ENCODE results near the gene C3. TPM values are rescaled to one million over a fixed set of nuclear protein-coding genes. Genes with fewer than 3 reads are reported as not detected.
A peak's percentile ranks its signal among the peaks of the same experiment; 100 is the strongest.

The C3 gene
- total and polyA plus RNA-seq, 5 donors: 136 to 537 (median 273) TPM

- ATAC-seq (no peak), DNase-seq (peak in 1 of 3 donors; percentile 21)
- 84% methylated on average over 15 of the region's 15 CpGs for WGBS
- Histone ChIP-seq H3K27me3 (ENCODE audit: control insufficient read depth, insufficient read depth) (no peaks in the 10 kb centered on the region), H3K27ac (ENCODE audit: low read length) (peak overlapping the region; percentile 87), H3K4me1 (ENCODE audit: control insufficient read depth, insufficient read depth, low read length) (peaks cover 13% of the 10 kb centered on the region), H3K4me3 (ENCODE audit: low read length) (no peak overlapping the region), H3K9me3 (ENCODE audit: control insufficient read depth, low read length) (no peaks in the 10 kb centered on the region)
- intact Hi-C loops (cut with DNase I): no loop called here
Measured at GRCh38 chr19:6743714-6744380, 23.4 kb upstream of the C3 start.

GRCh38 chr19:6743066-6743465, 22.6 kb upstream of the C3 start:
- ATAC-seq (no peak), DNase-seq (peak in 1 of 3 donors; percentile 68)
- Histone ChIP-seq H3K4me3 (ENCODE audit: low read length) (no peak overlapping the region), H3K4me1 (ENCODE audit: control insufficient read depth, insufficient read depth, low read length) (peaks cover 19% of the 10 kb centered on the region), H3K27me3 (ENCODE audit: control insufficient read depth, insufficient read depth) (no peaks in the 10 kb centered on the region), H3K27ac (ENCODE audit: low read length) (peak overlapping the region; percentile 38), H3K9me3 (ENCODE audit: control insufficient read depth, low read length) (no peaks in the 10 kb centered on the region)
- intact Hi-C loops (cut with DNase I): no loop called here
- WGBS: 56% methylated on average over 7 of the region's 7 CpGs

GRCh38 chr19:6740589-6741343, 20.3 kb upstream of the C3 start:
- DNase-seq (peak; percentile 83 to 91 (median 90)), ATAC-seq (peak; percentile 0 to 8)
- peak overlapping the region; percentile 88 for H3K4me3 ChIP-seq (ENCODE audit: low read length)
- intact Hi-C loops (cut with DNase I): no loop called here
- H3K27me3 ChIP-seq (ENCODE audit: control insufficient read depth, insufficient read depth): no peaks in the 10 kb centered on the region
- H3K4me1 ChIP-seq (ENCODE audit: control insufficient read depth, insufficient read depth, low read length): peaks cover 20% of the 10 kb centered on the region
- WGBS: 1% methylated on average over 46 of the region's 46 CpGs
- H3K27ac ChIP-seq (ENCODE audit: low read length): peak overlapping the region; percentile 97
- no peaks in the 10 kb centered on the region for H3K9me3 ChIP-seq (ENCODE audit: control insufficient read depth, low read length)

GRCh38 chr19:6739883-6740588, 19.6 kb upstream of the C3 start:
- H3K4me1 ChIP-seq (ENCODE audit: control insufficient read depth, insufficient read depth, low read length): peaks cover 16% of the 10 kb centered on the region
- no peaks in the 10 kb centered on the region for H3K27me3 ChIP-seq (ENCODE audit: control insufficient read depth, insufficient read depth)
- H3K27ac ChIP-seq (ENCODE audit: low read length): peak overlapping the region; percentile 97
- DNase-seq: peak; percentile 62 to 83 (median 81)
- WGBS: under 1% methylated on average over 34 of the region's 34 CpGs
- H3K4me3 ChIP-seq (ENCODE audit: low read length): peak overlapping the region; percentile 88
- ATAC-seq: no peak
- H3K9me3 ChIP-seq (ENCODE audit: control insufficient read depth, low read length): no peaks in the 10 kb centered on the region
- intact Hi-C loops (cut with DNase I): loop anchor here in 2 of 4 donors (2.0 to 10.0 kb wide), 2 partner anchors 123 to 125 kb away; no protein-coding TSS in a partner anchor

- under 1% methylated on average over 46 of the region's 47 CpGs for WGBS
- Histone ChIP-seq H3K4me1 (ENCODE audit: control insufficient read depth, insufficient read depth, low read length) (peaks cover 12% of the 10 kb centered on the region), H3K27me3 (ENCODE audit: control insufficient read depth, insufficient read depth) (no peaks in the 10 kb centered on the region), H3K27ac (ENCODE audit: low read length) (peak within 1 kb of the TSS; percentile 99), H3K9me3 (ENCODE audit: control insufficient read depth, low read length) (no peaks in the 10 kb centered on the region), H3K4me3 (ENCODE audit: low read length) (peak within 1 kb of the TSS; percentile 88)
- DNase-seq (peak; percentile 89 to 97 (median 96)), ATAC-seq (peak; percentile 25)
- intact Hi-C loops (cut with DNase I): loop anchor here in 2 of 4 donors (2.0 to 10.0 kb wide), 2 partner anchors 123 to 125 kb away; no protein-coding TSS in a partner anchor
Measured at GRCh38 chr19:6739390-6739882, 19.0 kb upstream of the C3 start, which contains the start of gene TRIP10. TSS of gene TRIP10 (plus strand) at chr19:6739680. CDS start at chr19:6739762, 82 bp downstream.

- Histone ChIP-seq H3K4me1 (ENCODE audit: control insufficient read depth, insufficient read depth, low read length) (peaks cover 11% of the 10 kb centered on the region), H3K4me3 (ENCODE audit: low read length) (peak overlapping the region; percentile 29), H3K27me3 (ENCODE audit: control insufficient read depth, insufficient read depth) (no peaks in the 10 kb centered on the region), H3K27ac (ENCODE audit: low read length) (peak overlapping the region; percentile 99), H3K9me3 (ENCODE audit: control insufficient read depth, low read length) (no peaks in the 10 kb centered on the region)
- WGBS: 10% methylated on average over 24 of the region's 24 CpGs
- DNase-seq (peak; percentile 65 to 88 (median 86)), ATAC-seq (no peak)
- intact Hi-C loops (cut with DNase I): loop anchor here in 2 of 4 donors (2.0 to 10.0 kb wide), 2 partner anchors 124 to 126 kb away; no protein-coding TSS in a partner anchor
Measured at GRCh38 chr19:6738787-6739389, 18.4 kb upstream of the C3 start.

GRCh38 chr19:6737873-6738786, 17.7 kb upstream of the C3 start:
- no peaks in the 10 kb centered on the region for H3K9me3 ChIP-seq (ENCODE audit: control insufficient read depth, low read length)
- whole genome bisulfite sequencing: 11% methylated on average over 13 of the region's 13 CpGs
- peaks cover 9% of the 10 kb centered on the region for H3K4me1 ChIP-seq (ENCODE audit: control insufficient read depth, insufficient read depth, low read length)
- intact Hi-C loops (cut with DNase I): loop anchor here in 2 of 4 donors (2.0 to 10.0 kb wide), 2 partner anchors 125 to 127 kb away; no protein-coding TSS in a partner anchor
- peak; percentile 94 to 98 (median 95) for DNase-seq
- peak overlapping the region; percentile 29 for H3K4me3 ChIP-seq (ENCODE audit: low read length)
- no peaks in the 10 kb centered on the region for H3K27me3 ChIP-seq (ENCODE audit: control insufficient read depth, insufficient read depth)
- H3K27ac ChIP-seq (ENCODE audit: low read length): peak overlapping the region; percentile 99
- peak; percentile 29 to 31 for ATAC-seq

- peak; percentile 100 for DNase-seq
- no peaks in the 10 kb centered on the region for H3K27me3 ChIP-seq (ENCODE audit: control insufficient read depth, insufficient read depth)
- peak within 1 kb of the TSS; percentile 61 for H3K4me3 ChIP-seq (ENCODE audit: low read length)
- peak; percentile 89 for ATAC-seq
- WGBS: under 1% methylated on average over 55 of the region's 55 CpGs
- H3K9me3 ChIP-seq (ENCODE audit: control insufficient read depth, low read length): no peaks in the 10 kb centered on the region
- peak within 1 kb of the TSS; percentile 99 for H3K27ac ChIP-seq (ENCODE audit: low read length)
- H3K4me1 ChIP-seq (ENCODE audit: control insufficient read depth, insufficient read depth, low read length): peaks cover 9% of the 10 kb centered on the region
- intact Hi-C loops (cut with DNase I): loop anchor here in 1 of 4 donors (10.0 kb wide), 1 partner anchor 127 kb away; no protein-coding TSS in a partner anchor
Measured at GRCh38 chr19:6737284-6737872, 16.9 kb upstream of the C3 start, which contains the start of gene GPR108. TSS of gene GPR108 (minus strand) at chr19:6737580. CDS start at chr19:6737576, 4 bp downstream.

GRCh38 chr19:6736917-6737283, 16.4 kb upstream of the C3 start:
- WGBS: under 1% methylated on average over 16 of the region's 16 CpGs
- intact Hi-C loops (cut with DNase I): loop anchor here in 1 of 4 donors (10.0 kb wide), 1 partner anchor 128 kb away; no protein-coding TSS in a partner anchor
- Histone ChIP-seq H3K4me1 (ENCODE audit: control insufficient read depth, insufficient read depth, low read length) (peaks cover 9% of the 10 kb centered on the region), H3K4me3 (ENCODE audit: low read length) (peak overlapping the region; percentile 61), H3K27me3 (ENCODE audit: control insufficient read depth, insufficient read depth) (no peaks in the 10 kb centered on the region), H3K9me3 (ENCODE audit: control insufficient read depth, low read length) (no peaks in the 10 kb centered on the region), H3K27ac (ENCODE audit: low read length) (peak overlapping the region; percentile 96)
- ATAC-seq (no peak), DNase-seq (peak in 1 of 3 donors; percentile 53)

All from right cardiac atrium (tissue), 5 donors.